Coronary artery (tissue), 2 donors: ENCODE data around the gene EIF3L.

Source experiments
- DNase-seq: peaks from one replicate; pipeline ENCODE4 v3.0.0-alpha.2; 2017; ENCODE audit warnings: low spot score
- H3K27ac ChIP-seq, 2 donors: fragments of 200-600 bp; sonication (generic); one replicate each; pipeline ENCODE4 v1.5.1; 2016 to 2019
- H3K4me3 ChIP-seq: fragments of 200-600 bp; sonication (generic); 2 replicates; pipeline ENCODE4 v1.5.1; 2016; ENCODE audit warnings: mild to moderate bottlenecking, moderate library complexity
- TF ChIP-seq, protein P1 (sequence below): fragments of 200-600 bp; sonication (generic); IDR thresholded peaks from one replicate; pipeline ENCODE4 v1.5.1; 2019; ENCODE audit warnings: antibody characterized with exemption

Gene EIF3L

DNA sequence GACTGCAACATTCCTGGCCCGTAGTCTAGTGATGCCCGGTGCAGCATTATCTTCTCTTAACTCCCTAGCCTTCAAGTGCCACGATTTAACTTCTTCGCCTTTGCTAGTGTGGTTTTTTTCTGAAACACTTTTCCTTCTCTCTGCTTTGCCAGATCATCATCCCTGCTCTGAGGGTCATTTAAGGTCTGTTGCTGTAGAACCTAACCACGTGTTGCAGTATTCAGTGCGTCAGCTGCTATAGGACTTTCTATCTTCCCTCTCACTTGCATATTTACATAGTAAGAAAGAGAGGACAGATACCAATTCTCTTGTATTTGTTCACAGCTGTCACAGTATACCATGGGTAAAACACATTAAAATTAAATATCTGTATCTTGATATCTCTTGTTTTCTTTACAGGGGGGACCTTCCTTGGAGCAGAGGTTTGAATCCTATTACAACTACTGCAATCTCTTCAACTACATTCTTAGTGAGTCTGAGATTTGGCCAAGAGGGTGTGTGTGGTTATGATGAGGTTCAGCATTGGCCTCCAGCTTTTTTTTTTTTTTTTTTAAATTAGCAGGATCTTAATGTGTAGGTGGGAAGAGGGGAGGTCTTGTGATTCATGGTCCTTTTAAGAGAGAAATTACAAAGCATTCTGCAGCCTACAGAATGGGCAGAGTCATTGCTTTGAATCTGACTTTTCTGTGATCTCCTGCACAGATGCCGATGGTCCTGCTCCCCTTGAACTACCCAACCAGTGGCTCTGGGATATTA is 13.5 kb downstream of the EIF3L start:
- H3K4me3 ChIP-seq, result no peak overlapping the region
- TF ChIP-seq, protein P1, sequence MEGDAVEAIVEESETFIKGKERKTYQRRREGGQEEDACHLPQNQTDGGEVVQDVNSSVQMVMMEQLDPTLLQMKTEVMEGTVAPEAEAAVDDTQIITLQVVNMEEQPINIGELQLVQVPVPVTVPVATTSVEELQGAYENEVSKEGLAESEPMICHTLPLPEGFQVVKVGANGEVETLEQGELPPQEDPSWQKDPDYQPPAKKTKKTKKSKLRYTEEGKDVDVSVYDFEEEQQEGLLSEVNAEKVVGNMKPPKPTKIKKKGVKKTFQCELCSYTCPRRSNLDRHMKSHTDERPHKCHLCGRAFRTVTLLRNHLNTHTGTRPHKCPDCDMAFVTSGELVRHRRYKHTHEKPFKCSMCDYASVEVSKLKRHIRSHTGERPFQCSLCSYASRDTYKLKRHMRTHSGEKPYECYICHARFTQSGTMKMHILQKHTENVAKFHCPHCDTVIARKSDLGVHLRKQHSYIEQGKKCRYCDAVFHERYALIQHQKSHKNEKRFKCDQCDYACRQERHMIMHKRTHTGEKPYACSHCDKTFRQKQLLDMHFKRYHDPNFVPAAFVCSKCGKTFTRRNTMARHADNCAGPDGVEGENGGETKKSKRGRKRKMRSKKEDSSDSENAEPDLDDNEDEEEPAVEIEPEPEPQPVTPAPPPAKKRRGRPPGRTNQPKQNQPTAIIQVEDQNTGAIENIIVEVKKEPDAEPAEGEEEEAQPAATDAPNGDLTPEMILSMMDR, result no peak
- H3K27ac ChIP-seq, result no peak overlapping the region
- DNase-seq, result no peak

DNA sequence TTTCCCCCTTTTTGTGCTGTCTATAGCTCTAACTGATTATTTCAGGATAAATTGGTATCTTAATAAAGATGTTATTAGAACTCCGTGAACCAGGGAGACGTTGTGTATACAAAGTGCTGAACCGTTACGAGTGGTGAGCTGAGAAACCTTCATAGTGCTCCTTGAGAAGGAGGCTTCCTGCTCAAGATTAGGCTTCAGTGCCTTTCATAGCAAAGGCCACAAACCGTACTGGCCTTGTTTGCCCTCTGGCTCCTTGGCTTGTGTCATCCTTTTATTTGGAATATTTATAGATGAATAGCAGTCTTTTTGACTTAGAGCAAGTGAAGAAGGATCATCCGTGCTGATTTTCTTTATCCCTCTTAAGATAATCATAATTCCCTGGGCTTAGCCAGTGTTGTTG is 16.3 kb downstream of the EIF3L start:
- Histone ChIP-seq H3K4me3 (no peak overlapping the region), H3K27ac (no peak overlapping the region)
- DNase-seq, result no peak
- TF ChIP-seq, protein P1, result no peak

DNA sequence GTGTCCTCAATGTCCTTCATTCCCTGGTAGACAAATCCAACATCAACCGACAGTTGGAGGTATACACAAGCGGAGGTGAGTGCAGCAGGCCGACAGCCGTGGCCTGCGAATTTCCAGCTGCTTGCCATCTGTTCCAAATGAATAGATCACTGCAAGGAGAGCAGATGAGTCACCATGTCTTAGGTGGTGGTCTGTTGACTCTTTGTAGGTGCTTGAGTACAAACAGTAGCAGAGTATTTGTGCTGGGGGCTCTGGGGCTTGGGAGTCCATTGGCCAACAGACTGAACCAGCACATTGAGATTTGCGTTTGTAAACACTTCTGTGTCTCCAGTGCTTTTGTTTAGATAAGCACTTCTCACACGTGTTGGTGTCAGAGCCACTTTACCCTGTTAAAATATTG is 21.1 kb downstream of the EIF3L start:
- TF ChIP-seq, protein P1, result no peak
- DNase-seq, result no peak
- Histone ChIP-seq H3K4me3 (no peak overlapping the region), H3K27ac (no peak overlapping the region)

DNA sequence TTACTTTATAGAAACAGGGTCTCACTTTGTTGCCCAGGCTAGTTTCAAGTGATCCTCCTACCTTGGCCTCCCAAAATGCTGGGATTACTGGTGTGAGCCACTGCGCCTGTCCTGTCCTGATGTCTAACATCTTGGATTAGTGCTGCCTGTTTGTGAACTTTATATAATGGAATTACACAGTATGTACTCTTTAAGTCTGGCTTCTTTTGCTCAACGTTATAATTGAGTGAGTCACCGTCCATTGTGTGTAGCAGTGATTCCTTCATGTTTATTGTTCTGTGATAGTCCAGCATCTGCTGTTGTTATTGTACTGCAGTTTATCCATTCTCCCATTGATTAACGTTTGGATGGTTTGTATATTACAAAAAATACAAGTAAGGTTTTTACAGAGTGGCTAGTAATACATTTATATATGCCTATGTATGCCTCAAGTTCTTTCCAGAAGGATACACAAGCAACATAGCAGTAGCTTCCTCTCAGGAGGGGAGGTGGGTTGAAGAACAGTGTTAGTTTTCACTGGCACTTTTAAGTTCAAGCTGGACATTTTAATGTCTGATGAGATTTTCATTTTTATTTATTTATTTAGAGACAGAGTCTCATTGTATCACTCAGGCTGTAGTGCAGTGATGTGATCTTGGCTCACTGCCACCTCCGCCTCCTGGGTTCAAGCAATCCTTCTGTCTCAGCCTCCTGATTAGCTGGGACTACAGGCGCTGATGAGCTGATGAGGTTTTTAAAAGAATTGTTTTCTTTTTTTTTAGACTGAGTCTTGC is 31.6 kb downstream of the EIF3L start:
- Histone ChIP-seq H3K4me3 (no peak overlapping the region), H3K27ac (no peak overlapping the region)
- TF ChIP-seq, protein P1, result no peak
- DNase-seq, result no peak

DNA sequence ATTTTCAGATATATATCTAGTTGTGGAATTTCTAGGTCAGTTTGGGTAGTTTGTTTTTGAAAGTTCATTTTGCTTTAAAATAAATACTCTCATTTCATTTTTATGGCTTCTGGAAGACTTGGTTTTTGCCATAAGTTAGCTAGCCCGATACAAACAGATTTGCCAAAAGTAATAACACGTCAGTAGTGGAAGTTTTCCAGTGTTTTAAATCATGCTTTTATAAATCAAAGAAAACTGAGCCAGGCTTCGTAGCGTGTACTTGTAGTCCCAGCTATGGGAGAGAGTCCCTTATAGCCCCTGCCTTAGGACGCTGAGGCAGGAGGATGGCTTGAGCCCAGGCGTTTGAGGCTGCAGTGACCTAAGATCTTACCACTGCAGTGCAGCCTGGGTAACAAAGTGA is 35.2 kb downstream of the EIF3L start:
- no peak for DNase-seq
- Histone ChIP-seq H3K4me3 (no peak overlapping the region), H3K27ac (no peak overlapping the region)
- TF ChIP-seq, protein P1, result no peak

DNA sequence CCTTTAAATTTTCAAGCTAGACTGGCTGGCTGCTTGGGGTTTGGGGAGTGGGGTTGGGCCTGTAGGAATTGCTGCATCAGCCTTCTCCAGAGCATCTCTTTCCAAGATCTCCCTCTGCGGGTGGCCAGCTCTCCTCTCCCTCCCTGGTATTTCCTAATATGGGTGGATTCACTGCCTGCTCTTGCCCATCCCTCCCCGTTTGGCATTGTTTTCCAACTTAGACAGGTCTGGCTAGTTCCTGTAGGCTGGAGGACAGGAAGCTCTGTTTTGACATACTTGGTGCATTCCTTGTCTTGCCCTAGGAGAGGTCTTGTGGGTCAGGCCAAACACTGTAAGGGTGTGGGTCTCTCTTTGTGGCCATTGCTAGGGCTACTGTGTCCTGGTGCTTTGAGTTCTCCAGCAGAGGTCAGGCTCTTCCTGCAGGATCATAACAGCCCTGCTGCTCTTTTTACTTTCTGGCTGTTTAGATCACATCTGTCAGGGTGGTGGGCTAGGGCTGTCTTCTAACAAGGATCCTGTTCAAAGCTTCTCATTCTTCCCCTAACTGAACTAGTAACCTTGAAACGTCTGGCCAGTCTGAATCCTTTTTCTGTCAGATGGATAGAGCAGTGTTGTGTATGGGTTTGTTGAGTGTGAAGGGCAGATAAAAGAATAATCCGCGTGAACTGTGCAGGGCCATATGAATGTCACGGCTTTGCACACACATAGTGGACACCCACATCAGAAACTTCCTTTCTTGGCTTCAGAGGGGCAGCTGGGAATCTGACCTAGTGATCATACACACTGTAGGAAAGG is 38.6 kb downstream of the EIF3L start:
- DNase-seq, result no peak
- no peak overlapping the region for H3K4me3 ChIP-seq
- TF ChIP-seq, protein P1, result no peak
- no peak overlapping the region for H3K27ac ChIP-seq
